DMS114 treated with DMSO at 0.1 percent for 48 hours (cell line): Measurements from ENCODE around the gene CNTFR.
"Not testable (repeated sequence)": the region's sequence is repeated elsewhere in the genome, so short reads cannot be mapped to it uniquely, and the experiment has no call there.

ENCODE experiments used
- DNase-seq: peaks from one replicate; lab custom pipeline; 2025; ENCODE audit not compliant: unreplicated experiment; lab: John Stamatoyannopoulos, UW

Gene CNTFR

GRCh38 chr9:34555500-34555899, 34.0 kb downstream of the CNTFR start:
- DNase-seq, result no peak

GRCh38 chr9:34555002-34555348, 34.5 kb downstream of the CNTFR start:
- DNase-seq, result no peak

DNA sequence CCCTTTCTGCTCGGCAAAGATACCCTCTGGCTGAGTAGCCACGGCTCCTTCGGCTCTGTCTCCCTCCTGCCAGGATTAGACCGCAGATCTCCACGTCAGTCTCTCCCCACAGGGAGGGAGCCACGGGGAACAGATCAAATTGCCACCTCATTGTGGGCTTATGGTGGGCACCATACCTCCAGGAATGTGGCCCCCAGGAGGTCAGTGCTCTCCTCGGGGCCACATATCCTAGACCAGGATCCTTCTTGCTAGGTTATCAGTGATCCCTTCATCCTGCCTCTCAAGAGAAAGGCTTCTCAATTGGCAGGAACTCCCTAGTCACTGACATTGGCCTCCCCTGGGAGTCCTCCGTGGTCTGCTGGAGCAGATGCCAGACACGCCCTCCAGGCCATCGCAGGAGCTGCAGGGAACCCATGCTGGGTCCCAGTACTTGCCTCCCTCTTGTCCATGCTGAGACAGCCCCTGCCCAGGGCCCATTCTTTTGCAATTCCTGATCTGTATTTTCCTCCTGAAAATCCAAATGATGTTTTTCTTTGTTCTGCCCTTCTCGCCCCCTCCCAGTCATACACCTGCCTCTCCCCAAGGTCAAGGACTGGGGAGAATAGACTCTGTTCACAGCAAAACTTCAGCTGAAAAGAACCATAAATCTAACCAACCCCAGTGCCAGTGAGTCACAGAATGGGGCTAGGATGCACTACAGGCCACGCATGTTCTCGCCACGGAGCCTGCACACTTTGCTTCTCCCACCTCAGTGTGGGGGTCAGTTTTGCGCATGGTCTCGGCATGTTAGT, 35.1 kb downstream of the CNTFR start:
- no peak for DNase-seq

- no peak for DNase-seq
These were observed 36.0 kb downstream of the CNTFR start for GRCh38 chr9:34553511-34554021.

GRCh38 chr9:34552986-34553385, 36.5 kb downstream of the CNTFR start:
- no peak for DNase-seq

GRCh38 chr9:34552606-34552981, 36.9 kb downstream of the CNTFR start:
- no peak for DNase-seq

GRCh38 chr9:34551751-34552605, 37.5 kb downstream of the CNTFR start:
- no peak for DNase-seq

- DNase-seq, result no peak
These were observed 38.7 kb downstream of the CNTFR start for GRCh38 chr9:34550681-34551270.

DNA sequence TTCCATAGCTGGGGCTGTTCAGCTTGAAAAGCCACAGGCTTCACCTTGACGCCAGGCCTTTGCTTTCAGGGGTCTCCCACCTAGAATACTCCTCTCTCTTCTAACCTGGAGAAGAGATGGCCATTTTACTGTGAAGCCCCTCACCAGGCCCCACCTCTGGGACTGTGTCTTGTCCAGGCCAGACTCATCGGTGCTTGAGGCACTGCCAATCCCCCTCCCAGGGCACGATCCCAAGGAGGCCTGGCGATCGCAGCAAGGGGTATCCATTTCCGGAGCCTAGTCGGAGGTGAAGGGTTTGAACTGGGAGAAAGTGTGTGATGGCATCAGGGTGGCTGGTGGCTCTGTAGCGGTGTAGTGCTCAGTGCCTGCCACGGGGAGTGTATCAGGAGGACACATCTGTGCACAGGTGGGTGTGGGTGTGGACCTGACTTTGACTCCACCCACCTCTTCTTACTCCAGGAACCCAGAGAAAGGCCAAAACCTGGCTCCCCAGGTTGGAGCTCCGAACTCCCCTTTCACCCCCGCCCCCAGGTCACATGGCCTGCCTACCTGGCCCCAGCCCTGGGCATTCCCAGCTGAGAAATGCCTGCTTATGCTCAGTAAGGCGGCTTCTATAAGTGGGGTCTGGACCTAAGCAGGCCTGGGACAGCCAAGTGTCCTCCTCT, 39.4 kb downstream of the CNTFR start:
- no peak for DNase-seq

DNA sequence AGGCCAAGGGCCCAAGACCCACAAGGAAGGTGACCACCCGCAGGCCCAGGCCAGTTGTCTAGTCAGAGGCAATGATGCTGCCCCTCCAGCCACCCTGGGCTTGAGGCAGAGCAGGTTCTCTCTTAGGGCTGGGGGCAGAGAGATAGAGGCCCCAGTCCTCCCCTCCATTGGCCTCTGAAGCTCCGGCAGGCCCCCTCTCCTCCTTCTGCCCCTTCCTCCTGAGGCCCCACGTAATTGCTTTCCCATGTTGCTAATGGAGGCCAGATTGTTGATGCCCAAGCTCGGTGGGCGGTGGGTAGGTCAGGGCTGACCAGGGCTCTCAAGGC, 40.2 kb downstream of the CNTFR start:
- no peak for DNase-seq

- DNase-seq, result peak; percentile 47
These were observed 41.4 kb downstream of the CNTFR start for GRCh38 chr9:34547960-34548611.

GRCh38 chr9:34546834-34547827, 42.4 kb downstream of the CNTFR start:
- DNase-seq, result peak; percentile 17

GRCh38 chr9:34546102-34546833, 43.3 kb downstream of the CNTFR start:
- no peak for DNase-seq

- DNase-seq, result no peak
These were observed 44.0 kb downstream of the CNTFR start for GRCh38 chr9:34545497-34545896.

- DNase-seq, result no peak
These were observed 45.5 kb downstream of the CNTFR start for GRCh38 chr9:34544035-34544434.

GRCh38 chr9:34541540-34541939, 48.0 kb downstream of the CNTFR start:
- no peak for DNase-seq

DNA sequence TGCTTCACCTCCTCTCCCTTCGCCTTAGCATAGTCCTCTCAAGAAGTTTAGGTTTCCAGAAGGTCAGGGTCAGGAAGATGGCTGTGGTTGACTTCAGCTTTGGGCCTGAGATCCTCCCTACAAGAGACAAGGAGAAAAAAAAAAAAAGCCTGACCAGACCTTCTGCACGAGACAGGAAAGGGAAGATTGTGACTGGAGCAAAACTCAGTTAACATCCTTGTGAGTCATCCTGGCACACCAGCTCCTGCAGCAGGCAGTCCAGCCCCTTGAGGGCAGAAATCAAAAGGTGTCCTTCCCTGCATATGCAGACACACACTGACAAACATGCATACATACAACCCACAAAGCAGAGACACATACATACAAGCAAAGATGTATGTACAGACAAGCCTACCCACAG, 48.7 kb downstream of the CNTFR start:
- no peak for DNase-seq

GRCh38 chr9:34536685-34537084, 52.8 kb downstream of the CNTFR start:
- DNase-seq, result no peak

DNA sequence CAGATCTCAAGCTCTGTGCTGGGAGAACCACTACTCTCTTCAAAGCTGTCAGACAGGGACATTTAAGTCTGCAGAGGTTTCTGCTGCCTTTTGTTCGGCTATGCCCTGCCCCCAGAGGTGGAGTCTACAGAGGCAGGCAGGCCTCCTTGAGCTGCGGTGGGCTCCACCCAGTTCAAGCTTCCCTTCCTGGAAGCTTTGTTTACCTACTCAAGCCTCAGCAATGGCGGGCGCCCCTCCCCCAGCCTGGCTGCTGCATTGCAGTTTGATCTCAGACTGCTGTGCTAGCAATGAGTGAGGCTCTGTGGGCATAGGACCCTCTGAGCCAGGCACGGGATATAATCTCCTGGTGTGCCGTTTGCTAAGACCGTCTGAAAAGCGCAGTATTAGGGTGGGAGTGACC, 57.5 kb downstream of the CNTFR start:
- not testable (repeated sequence) for DNase-seq
